IMR-90 (cell line): Measurements from ENCODE around the gene OR6S1. TPM values are rescaled to one million over a fixed set of nuclear protein-coding genes. Genes with fewer than 3 reads are reported as not detected.

Experiments
- ATAC-seq: fragments of 200-7000 bp; cut with Tn5 transposase; 2 replicates; pipeline ENCODE4 v1.9.1; 2020; ENCODE audit warnings: low read depth, mild to moderate bottlenecking, moderate library complexity
- BruUV-seq: library from RNA; stranded (reverse); fragments of 400-500 nt; replicated peaks from 2 replicates; lab custom pipeline; 2021; lab: Mats Ljungman, UMichigan
- CTCF ChIA-PET: fragments of 300-600 bp; formaldehyde crosslinking; extraction: SDS; loops from one replicate; lab custom pipeline; 2021; ENCODE audit warnings: antibody characterized with exemption; lab: Yijun Ruan, JAX
- POLR2A ChIA-PET: fragments of 300-600 bp; sonication (Branson Sonifier 250); formaldehyde crosslinking; loops from one replicate; lab custom pipeline; 2022; ENCODE audit warnings: antibody characterized with exemption; ENCODE audit not compliant: unreplicated experiment; lab: Charles Lee
- DNase-seq: peaks from one replicate; pipeline ENCODE4 v3.0.0; 2013
- H2AFZ ChIP-seq: replicated peaks from 2 replicates; pipeline ENCODE3; 2013; ENCODE audit warnings: low read length, mild to moderate bottlenecking; ENCODE audit not compliant: poor library complexity
- H2AK5ac ChIP-seq: 2 replicates; pipeline ENCODE4 v1.6.1; 2013; ENCODE audit warnings: low read depth, low read length, inconsistent platforms
- H2AK9ac ChIP-seq: replicated peaks from 2 replicates; pipeline ENCODE3; 2013; ENCODE audit warnings: mild to moderate bottlenecking, low read depth, low read length, moderate library complexity; ENCODE audit not compliant: poor library complexity
- H2BK120ac ChIP-seq: 2 replicates; pipeline ENCODE4 v1.6.1; 2013; ENCODE audit warnings: low read depth, low read length, inconsistent platforms
- H2BK15ac ChIP-seq: 3 replicates; pipeline ENCODE4 v1.6.1; 2013; ENCODE audit warnings: low read depth, low read length, inconsistent platforms
- H2BK20ac ChIP-seq: 2 replicates; pipeline ENCODE4 v1.6.1; 2013; ENCODE audit warnings: low read depth, mild to moderate bottlenecking, inconsistent platforms, low read length, moderate library complexity
- H2BK5ac ChIP-seq: 2 replicates; pipeline ENCODE4 v1.6.1; 2013; ENCODE audit warnings: mild to moderate bottlenecking, low read depth, low read length, inconsistent platforms; ENCODE audit not compliant: poor library complexity, severe bottlenecking
- H3K14ac ChIP-seq: replicated peaks from 2 replicates; pipeline ENCODE4 v1.6.1; 2013; ENCODE audit warnings: low read depth, low read length, inconsistent platforms
- H3K18ac ChIP-seq: 2 replicates; pipeline ENCODE4 v1.6.1; 2013; ENCODE audit warnings: low read depth, low read length, control low read depth
- H3K23ac ChIP-seq: 2 replicates; pipeline ENCODE4 v1.6.1; 2013; ENCODE audit warnings: low read depth, low read length, inconsistent platforms
- H3K27ac ChIP-seq: 2 replicates; pipeline ENCODE4 v1.5.1; 2013; ENCODE audit warnings: mild to moderate bottlenecking, control low read depth, low read length; ENCODE audit not compliant: insufficient read depth
- H3K27me3 ChIP-seq: 2 replicates; pipeline ENCODE4 v1.6.1; 2013; ENCODE audit warnings: low read length; ENCODE audit not compliant: control insufficient read depth, insufficient read depth
- H3K36me3 ChIP-seq: 2 replicates; pipeline ENCODE4 v1.6.1; 2013; ENCODE audit warnings: low read length, mixed read lengths; ENCODE audit not compliant: control insufficient read depth, insufficient read depth
- H3K4ac ChIP-seq: 2 replicates; pipeline ENCODE4 v1.6.1; 2013; ENCODE audit warnings: low read depth, low read length, inconsistent platforms
- H3K4me1 ChIP-seq: 2 replicates; pipeline ENCODE4 v1.6.1; 2013; ENCODE audit warnings: low read length, mixed read lengths; ENCODE audit not compliant: control insufficient read depth, insufficient read depth
- H3K4me2 ChIP-seq: 2 replicates; pipeline ENCODE4 v1.6.1; 2013; ENCODE audit warnings: low read depth, mild to moderate bottlenecking, control low read depth, low read length, moderate library complexity
- H3K4me3 ChIP-seq: 2 replicates; pipeline ENCODE4 v1.5.1; 2013; ENCODE audit warnings: low read depth, mild to moderate bottlenecking, control low read depth, low read length, moderate library complexity; ENCODE audit not compliant: insufficient read depth
- H3K56ac ChIP-seq: 2 replicates; pipeline ENCODE4 v1.6.1; 2013; ENCODE audit warnings: low read length, inconsistent platforms; ENCODE audit not compliant: insufficient read depth; ENCODE audit errors: extremely low read depth
- H3K79me1 ChIP-seq, 2 experiments: 2 replicates each; pipeline ENCODE4 v1.6.1; 2013; ENCODE audit warnings: low read length in 2 of 2, inconsistent platforms in 1 of 2, low read depth in 1 of 2
- H3K9ac ChIP-seq: 2 replicates; pipeline ENCODE4 v1.6.1; 2013; ENCODE audit warnings: low read depth, low read length, control low read depth
- H3K9me1 ChIP-seq: 2 replicates; pipeline ENCODE4 v1.6.1; 2013; ENCODE audit warnings: low read length, inconsistent platforms; ENCODE audit not compliant: insufficient read depth
- H3K9me3 ChIP-seq: 2 replicates; pipeline ENCODE4 v1.6.1; 2013; ENCODE audit warnings: low read length; ENCODE audit not compliant: control insufficient read depth, insufficient read depth
- H4K20me1 ChIP-seq: 2 replicates; pipeline ENCODE4 v1.6.1; 2013; ENCODE audit warnings: low read length, inconsistent platforms; ENCODE audit not compliant: insufficient read depth
- H4K5ac ChIP-seq: 2 replicates; pipeline ENCODE4 v1.6.1; 2013; ENCODE audit warnings: mild to moderate bottlenecking, low read depth, low read length, control low read depth
- H4K8ac ChIP-seq, 2 experiments: 2 replicates each; pipeline ENCODE4 v1.6.1; 2013; ENCODE audit warnings: low read depth in 2 of 2, low read length in 2 of 2, control low read depth in 1 of 2, inconsistent platforms in 1 of 2
- H4K91ac ChIP-seq: 2 replicates; pipeline ENCODE4 v1.6.1; 2013; ENCODE audit warnings: low read depth, low read length, inconsistent platforms; ENCODE audit not compliant: insufficient read depth
- BHLHE40 ChIP-seq: fragments of 150-350 bp; IDR thresholded peaks from 2 replicates; pipeline ENCODE4 v1.6.1; 2016; ENCODE audit warnings: mild to moderate bottlenecking, low read depth, low read length
- CEBPB ChIP-seq: IDR thresholded peaks from 2 replicates; pipeline ENCODE4 v1.6.1; 2012; ENCODE audit warnings: low read depth, low read length, improper control_type of control experiment
- CTCF ChIP-seq: conservative IDR thresholded peaks from 2 replicates; pipeline ENCODE4 v1.5.1; 2012; ENCODE audit warnings: mild to moderate bottlenecking, low read depth, low read length, improper control_type of control experiment
- FOS ChIP-seq: fragments of 150-350 bp; IDR thresholded peaks from 2 replicates; pipeline ENCODE4 v1.6.1; 2016; ENCODE audit warnings: low read depth, low read length
- MAZ ChIP-seq: IDR thresholded peaks from 2 replicates; pipeline ENCODE4 v1.6.1; 2012; ENCODE audit warnings: low read depth, mild to moderate bottlenecking, low read length, improper control_type of control experiment, moderate library complexity, borderline replicate concordance
- RAD21 ChIP-seq: IDR thresholded peaks from 2 replicates; pipeline ENCODE4 v1.6.1; 2012; ENCODE audit warnings: low read length, improper control_type of control experiment
- WGBS, 2 experiments: methylation state at CpG; one replicate each; pipeline versions ENCODE4 v1.1.5 to v1.1.7; 2013; ENCODE audit warnings: missing lambda C conversion rate in 2 of 2; ENCODE audit not compliant: insufficient read length in 1 of 2; ENCODE audit errors: extremely low coverage in 2 of 2; 5-methylcytosine and 5-hydroxymethylcytosine counted together
- dilution Hi-C: fragments of 300-500 bp; cut with HindIII; formaldehyde crosslinking; loops from one replicate; pipeline ENCODE4 v1.14.3; 2018; ENCODE audit warnings: low sequenced_read_pairs; ENCODE audit not compliant: unreplicated experiment
- in situ Hi-C: fragments of 300-500 bp; cut with MboI; formaldehyde crosslinking; loops from 3 replicates; pipeline ENCODE4 v1.14.3; 2019; ENCODE audit warnings: low sequenced_read_pairs, inconsistent platforms, mixed read lengths
- intact Hi-C: fragments of 100-400 bp; cut with micrococcal nuclease; formaldehyde crosslinking; loops from 2 replicates; pipeline ENCODE4 v1.10.0; 2022
- polyA plus RNA-seq, 3 experiments: library from polyadenylated mRNA; depleted of rRNA; stranded (reverse); fragments of >200 nt; gene quantifications; 2 replicates each; pipeline ENCODE4 v1.2.3, GENCODE V29; 2012; ENCODE audit warnings: low replicate concordance in 1 of 3
- total RNA-seq: library from RNA; depleted of rRNA; stranded (reverse); fragments of >200 nt; gene quantifications from 2 replicates; pipeline ENCODE4 v1.2.3, GENCODE V29; 2012

OR6S1 gene
- total and polyA plus RNA-seq, 2 of the 4 experiments (the other 2 are of a cell fraction), result not detected

DNA sequence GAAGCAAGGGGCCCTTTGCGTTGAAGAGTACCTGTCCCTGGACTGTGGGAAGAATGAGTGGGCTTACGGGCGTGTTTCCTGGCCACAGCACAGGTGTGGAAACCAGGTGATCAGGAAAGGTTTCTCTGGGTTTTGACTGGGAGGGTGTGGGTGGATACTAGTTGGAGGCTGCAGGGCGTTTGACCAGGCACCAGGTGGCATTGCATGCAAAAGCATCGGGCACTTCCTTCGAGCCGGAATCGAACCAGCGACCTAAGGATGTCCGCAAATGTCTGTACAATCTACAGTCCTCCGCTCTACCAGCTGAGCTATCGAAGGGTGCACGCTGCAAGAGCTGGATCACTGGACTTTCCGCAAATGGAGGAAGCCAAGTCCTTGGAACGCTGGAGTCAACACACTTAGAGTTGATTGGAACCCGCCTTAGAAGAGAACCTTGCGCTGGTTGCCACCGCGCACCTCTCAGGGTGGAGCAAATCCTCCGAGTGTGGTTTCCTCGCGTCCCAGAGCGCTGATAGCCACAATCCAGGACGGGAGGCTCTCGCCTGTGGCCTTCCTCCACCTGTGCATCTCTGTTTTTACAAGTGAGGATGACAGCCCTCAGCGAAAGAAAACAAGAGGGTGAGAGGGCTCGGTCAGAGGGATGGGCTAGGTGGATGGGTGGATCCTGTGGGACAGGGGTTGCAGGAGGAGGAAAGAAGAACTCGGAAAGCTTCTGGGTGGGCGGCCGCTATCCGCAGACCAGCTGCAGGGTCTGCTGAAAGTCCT is 21.7 kb upstream of the OR6S1 start:
- H2BK5ac ChIP-seq, result no peak overlapping the region
- peak overlapping the region; percentile 42 for H2AK9ac ChIP-seq
- H4K20me1 ChIP-seq, result no peaks in the 10 kb centered on the region
- H3K9me1 ChIP-seq, result no peaks in the 10 kb centered on the region
- no peak overlapping the region for H2BK120ac ChIP-seq
- no peak overlapping the region for H2AK5ac ChIP-seq
- H4K8ac ChIP-seq, result no peak overlapping the region
- no peak overlapping the region for H4K5ac ChIP-seq
- in situ Hi-C loops, result no loop called here
- DNase-seq, result peak; percentile 55
- no peak overlapping the region for H3K23ac ChIP-seq
- no peak overlapping the region for H3K4ac ChIP-seq
- no peak overlapping the region for H3K14ac ChIP-seq
- H2BK15ac ChIP-seq, result no peak overlapping the region
- ATAC-seq, result peak; percentile 82
- ChIA-PET CTCF (no interaction called here), POLR2A (no interaction called here)
- H2BK20ac ChIP-seq, result no peak overlapping the region
- no peaks in the 10 kb centered on the region for H3K36me3 ChIP-seq
- intact Hi-C loops, result no loop called here
- peaks cover 10% of the 10 kb centered on the region; the same call in 1 of the 2 replicates for H3K27me3 ChIP-seq
- no peaks in the 10 kb centered on the region for H3K9me3 ChIP-seq
- H3K79me1 ChIP-seq, result no peaks in the 10 kb centered on the region
- dilution Hi-C loops, result loop anchor here (25.0 kb wide), 1 partner anchor 126 kb away; no protein-coding TSS in a partner anchor
- TF ChIP-seq CEBPB, result no peak
- peak; percentile 39 for TF ChIP-seq RAD21
- no peak for TF ChIP-seq BHLHE40
- no peak for TF ChIP-seq MAZ
- peak; percentile 35; the same call in 1 of the 2 replicates for TF ChIP-seq CTCF
- TF ChIP-seq FOS, result 0 out of 2 replicates have a peak, but pooled peaks have one; percentile 20
- H3K56ac ChIP-seq, result no peak overlapping the region
- peak overlapping the region; percentile 26 for H3K4me2 ChIP-seq
- H4K91ac ChIP-seq, result no peak overlapping the region
- H2AFZ ChIP-seq, result peak overlapping the region; percentile 72
- no peak overlapping the region for H3K27ac ChIP-seq
- H3K4me3 ChIP-seq, result no peak overlapping the region; the same call in 1 of the 2 replicates
- BruUV-seq, result no TSS peak
- no CpG with 5 or more reads among the region's 31 CpGs for WGBS, 2 experiments
- H3K4me1 ChIP-seq, result no peaks in the 10 kb centered on the region
- H3K9ac ChIP-seq, result no peak overlapping the region
- no peak overlapping the region for H3K18ac ChIP-seq
